Activated CD4-positive, alpha-beta T cell treated with anti-CD3 and anti-CD28 coated beads, Interleukin-10, Interleukin-2, amounts not matched to agents 100 ng/mL and 50 ng/mL, durations not matched to agents 16 hours and 8 hours (primary cell): ENCODE results near the gene DCAF10.
A peak's percentile ranks its signal among the peaks of the same experiment; 100 is the strongest.
"Not testable (repeated sequence)": the region's sequence is repeated elsewhere in the genome, so short reads cannot be mapped to it uniquely, and the experiment has no call there.

ENCODE experiments used
- DNase-seq: peaks from one replicate; pipeline ENCODE4 v3.0.0-alpha.2; 2020

DCAF10 gene, protein sequence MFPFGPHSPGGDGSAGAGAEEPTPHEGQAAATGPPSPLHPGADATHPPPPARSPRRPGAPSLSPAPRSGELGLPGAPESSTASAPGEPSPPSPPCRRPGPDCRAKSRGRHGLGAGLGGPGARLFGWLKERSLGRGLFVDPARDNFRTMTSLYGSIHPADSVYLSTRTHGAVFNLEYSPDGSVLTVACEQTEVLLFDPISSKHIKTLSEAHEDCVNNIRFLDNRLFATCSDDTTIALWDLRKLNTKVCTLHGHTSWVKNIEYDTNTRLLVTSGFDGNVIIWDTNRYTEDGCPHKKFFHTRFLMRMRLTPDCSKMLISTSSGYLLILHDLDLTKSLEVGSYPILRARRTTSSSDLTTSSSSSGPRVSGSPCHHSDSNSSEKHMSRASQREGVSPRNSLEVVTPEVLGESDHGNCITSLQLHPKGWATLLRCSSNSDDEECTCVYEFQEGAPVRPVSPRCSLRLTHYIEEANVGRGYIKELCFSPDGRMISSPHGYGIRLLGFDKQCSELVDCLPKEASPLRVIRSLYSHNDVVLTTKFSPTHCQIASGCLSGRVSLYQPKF

GRCh38 chr9:37800631-37801286, at the start of gene DCAF10:
Gene DCAF10, plus strand, starts transcription at chr9:37800797. Its CDS starts 70 bp downstream, at chr9:37800867.
- peak; percentile 92 for DNase-seq

GRCh38 chr9:37751186-37751585, 49.4 kb upstream of the DCAF10 start:
- no peak for DNase-seq

DNA sequence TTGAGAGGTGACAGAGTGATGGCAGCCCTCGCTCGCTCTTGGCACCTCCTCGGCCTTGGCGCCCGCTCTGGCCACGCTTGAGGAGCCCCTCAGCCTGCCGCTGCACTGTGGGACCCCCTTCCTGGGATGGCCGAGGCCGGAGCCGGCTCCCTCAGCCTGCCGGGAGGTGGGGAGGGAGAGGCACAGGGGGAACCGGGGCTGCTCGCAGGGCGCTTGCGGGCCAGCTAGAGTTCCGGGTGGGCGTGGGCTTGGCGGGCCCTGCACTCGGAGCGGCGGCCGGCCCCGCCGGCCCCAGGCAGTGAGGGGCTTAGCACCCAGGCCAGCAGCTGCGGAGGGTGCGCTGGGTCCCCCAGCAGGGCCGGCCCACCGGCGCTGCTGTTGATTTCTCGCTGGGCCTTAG, 48.9 kb upstream of the DCAF10 start:
- not testable (repeated sequence) for DNase-seq

DNA sequence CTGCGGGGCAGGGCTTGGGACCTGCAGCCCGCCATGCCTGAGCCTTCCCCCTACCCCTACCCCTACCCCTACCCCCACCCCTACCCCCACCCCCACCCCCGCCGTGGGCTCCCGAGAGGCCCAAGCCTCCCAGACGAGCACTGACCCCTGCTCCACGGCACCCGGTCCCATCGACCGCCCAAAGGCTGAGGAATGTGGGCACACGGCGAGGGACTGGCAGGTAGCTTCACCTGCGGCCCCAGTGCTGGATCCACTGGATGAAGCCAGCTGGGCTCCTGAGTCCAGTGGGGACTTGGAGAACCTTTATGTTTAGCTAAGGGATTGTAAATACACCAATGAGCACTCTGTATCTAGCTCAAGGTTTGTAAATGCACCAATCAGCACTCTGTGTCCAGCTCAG, 48.5 kb upstream of the DCAF10 start:
- DNase-seq: not testable (repeated sequence)

DNA sequence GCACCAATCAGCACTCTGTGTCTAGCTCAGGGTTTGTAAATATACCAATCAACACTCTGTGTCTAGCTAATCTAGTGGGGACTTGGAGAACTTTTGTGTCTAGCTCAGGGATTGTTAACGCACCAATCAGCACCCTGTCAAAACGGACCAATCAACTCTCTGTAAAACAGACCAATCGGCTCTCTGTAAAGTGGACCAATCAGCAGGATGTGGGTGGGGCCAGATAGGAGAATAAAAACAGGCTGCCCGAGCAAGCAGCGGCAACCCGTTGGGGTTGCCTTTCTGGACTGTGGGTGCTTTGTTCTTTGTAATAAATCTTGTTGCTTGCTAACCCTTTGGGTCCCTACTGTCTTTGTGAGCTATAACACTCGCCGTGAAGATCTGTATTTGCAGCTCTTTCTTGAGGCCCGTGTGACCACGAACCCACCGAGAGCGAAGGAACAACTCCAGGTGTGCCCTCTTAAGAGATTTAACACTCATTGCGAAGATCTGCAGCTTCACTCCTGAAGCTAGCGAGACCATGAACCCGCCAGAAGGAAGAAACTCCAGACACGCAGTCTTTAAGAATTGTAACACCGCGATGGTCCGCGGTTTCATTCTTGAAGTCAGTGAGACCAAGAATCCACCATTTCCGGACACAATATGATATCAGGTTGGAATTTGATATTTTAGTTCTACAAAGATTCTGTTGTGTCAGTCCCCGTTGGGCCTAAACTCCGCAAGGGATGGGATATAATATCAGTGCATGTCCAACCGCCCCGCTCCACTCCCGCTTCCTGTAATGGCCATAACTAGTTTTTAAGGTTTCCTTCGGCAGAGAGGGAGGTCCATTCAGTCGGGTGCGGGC, 47.7 kb upstream of the DCAF10 start:
- no peak for DNase-seq

- peak; percentile 84 for DNase-seq
Observed at GRCh38 chr9:37753489-37754190, 47.0 kb upstream of the DCAF10 start, which contains the start of gene TRMT10B. Gene TRMT10B, plus strand, starts transcription at chr9:37753805. Its CDS starts 8,127 bp downstream, at chr9:37761932.

- DNase-seq: no peak
Observed at GRCh38 chr9:37758747-37759146, 41.9 kb upstream of the DCAF10 start.

DNA sequence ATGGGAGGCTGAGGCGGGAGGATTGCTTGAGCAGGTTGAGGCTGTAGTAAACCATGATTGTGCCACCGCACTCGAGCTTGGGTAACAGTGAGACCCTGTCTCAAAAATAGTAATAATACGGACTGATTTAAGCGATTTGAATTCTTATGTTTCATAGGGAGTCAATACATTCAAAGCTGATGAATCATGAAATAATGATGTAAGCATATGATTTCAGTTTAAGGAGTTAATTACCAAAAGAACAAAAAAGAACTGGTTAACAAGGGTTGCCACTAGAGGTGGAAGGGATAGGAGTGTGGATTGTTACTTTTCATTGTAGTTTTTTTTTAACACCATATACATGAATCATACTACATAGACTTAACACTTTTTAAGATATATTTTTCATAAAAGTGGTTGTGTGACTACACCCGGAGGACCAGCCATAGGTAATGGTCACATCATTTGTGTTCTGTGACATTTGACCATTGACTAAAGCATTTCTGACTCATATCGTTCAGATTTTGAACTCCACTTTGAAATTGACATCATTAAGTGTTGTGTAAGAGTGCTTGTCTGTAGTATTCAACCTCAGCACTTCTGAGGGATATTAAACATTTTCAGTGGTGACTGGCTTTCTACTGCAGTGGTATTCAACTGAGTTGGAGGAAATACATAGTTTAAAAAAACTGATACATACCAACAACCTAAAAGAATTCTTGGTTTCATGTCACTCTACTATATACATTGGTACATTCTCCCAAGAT, 40.0 kb upstream of the DCAF10 start:
- no peak for DNase-seq

DNA sequence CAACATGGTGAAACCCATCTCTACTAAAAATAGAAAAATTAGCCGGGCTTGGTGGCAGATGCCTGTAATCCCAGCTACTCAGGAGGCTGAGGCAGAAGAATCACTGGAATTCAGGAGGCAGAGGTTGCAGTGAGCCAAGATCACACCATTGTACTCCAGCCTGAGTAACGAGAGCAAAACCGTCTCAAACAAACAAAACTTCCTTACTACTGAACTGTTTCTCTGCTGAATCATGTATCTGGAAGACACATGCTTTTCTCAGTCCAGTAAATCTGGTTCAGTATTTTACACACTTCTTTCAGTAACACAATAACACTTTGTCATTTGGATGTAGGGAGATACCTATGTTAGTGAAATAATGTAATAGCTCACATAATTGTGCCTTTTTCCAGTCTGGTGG, 39.1 kb upstream of the DCAF10 start:
- no peak for DNase-seq

DNA sequence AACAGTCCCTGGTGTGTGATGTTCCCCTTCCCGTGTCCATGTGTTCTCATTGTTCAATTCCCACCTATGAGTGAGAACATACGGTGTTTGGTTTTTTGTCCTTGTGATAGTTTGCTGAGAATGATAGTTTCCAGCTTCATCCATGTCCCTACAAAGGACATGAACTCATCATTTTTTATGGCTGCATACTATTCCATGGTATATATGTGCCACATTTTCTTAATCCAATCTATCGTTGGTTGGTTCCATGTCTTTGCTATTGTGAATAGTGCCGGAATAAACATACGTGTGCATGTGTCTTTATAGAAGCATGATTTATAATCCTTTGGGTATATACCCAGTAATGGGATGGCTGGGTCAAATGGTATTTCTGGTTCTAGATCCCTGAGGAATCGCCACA, 35.3 kb upstream of the DCAF10 start:
- not testable (repeated sequence) for DNase-seq

GRCh38 chr9:37769306-37769705, 31.3 kb upstream of the DCAF10 start:
- no peak for DNase-seq

- DNase-seq: no peak
Observed at GRCh38 chr9:37769995-37770394, 30.6 kb upstream of the DCAF10 start.

DNA sequence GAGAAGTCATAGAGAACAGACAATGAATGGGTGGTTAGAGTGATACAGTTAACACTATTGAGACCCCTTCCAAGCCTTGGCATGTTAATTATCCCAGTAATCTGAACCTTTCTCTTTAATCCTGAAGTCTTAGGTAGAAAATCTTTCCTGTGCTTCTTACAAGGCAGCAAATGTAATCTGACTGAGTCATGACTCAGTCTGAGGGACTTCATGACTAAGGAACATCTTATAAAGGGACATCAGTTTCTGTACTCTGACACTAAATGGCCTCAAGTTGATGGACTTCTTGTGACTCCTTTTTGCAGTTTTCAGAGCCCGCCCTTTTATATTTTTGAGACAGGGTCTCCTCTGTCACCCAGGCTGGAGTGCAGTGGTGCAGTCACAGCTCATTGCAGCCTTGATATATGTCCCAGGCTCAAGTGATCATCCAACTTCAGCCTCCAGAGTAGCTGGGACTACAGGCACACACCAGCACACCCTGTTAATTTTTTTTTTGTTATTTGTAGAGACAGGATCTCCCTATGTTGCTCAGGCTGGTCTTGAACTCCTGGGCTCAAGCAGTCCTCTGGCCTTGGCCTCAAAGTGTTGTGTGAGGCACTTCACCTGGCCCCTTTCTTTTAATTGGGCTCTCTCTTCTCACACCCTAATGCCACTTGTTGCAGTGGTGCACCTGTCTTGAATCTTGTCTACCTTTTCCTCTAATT, 25.2 kb upstream of the DCAF10 start:
- no peak for DNase-seq

GRCh38 chr9:37776328-37776727, 24.3 kb upstream of the DCAF10 start:
- DNase-seq: no peak

- no peak for DNase-seq
Observed at GRCh38 chr9:37778534-37778933, 22.1 kb upstream of the DCAF10 start.

DNA sequence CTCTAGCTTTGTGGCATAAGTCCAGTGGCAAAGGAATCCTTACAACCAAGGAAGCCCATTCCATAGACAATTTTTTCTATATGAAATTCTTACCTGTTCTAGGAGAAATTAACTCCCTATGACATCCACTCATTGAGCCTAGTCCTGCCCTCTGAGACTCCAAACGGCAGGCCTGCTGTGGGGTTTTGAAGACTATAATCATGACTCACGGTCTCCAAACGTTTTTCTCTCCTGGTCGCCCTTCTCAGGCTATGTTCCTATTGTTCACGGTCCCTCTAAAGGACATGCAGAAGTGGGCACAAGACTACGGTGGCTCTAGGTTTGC, 16.3 kb upstream of the DCAF10 start:
- no peak for DNase-seq

- peak; percentile 92 for DNase-seq
Observed at GRCh38 chr9:37784616-37785483, 15.7 kb upstream of the DCAF10 start, which contains the start of gene EXOSC3. Gene EXOSC3, minus strand, starts transcription at chr9:37785064. Its CDS starts 20 bp downstream, at chr9:37785044.

DNA sequence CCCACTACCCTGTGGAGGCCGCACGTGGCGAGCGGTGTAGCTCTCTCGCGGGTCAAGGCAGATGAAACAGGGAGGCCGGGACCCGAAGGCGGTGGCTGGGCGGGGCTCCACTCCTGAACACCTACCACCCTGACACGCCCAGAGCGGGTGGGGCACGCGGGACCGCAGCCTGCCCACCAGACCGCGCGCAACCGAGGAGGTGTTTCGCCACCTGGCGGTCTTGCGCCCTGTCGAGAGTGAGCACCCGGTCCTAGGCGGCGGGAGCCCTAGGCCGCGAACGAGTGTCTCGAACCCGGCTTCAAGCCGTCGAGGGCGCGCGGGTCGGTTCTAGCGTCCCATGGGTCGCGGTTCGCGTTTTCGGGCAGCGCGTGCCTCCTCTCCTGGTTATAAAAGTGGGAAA, 13.5 kb upstream of the DCAF10 start:
- no peak for DNase-seq

- DNase-seq: no peak
Observed at GRCh38 chr9:37788332-37788731, 12.3 kb upstream of the DCAF10 start.

GRCh38 chr9:37790096-37790495, 10.5 kb upstream of the DCAF10 start:
- DNase-seq: no peak
